ENCODE data around the gene KCNJ1. TPM values are rescaled to one million over a fixed set of nuclear protein-coding genes. Genes with fewer than 3 reads are reported as not detected.

Gene KCNJ1
- total and polyA plus RNA-seq, 9 of the 15 experiments (the other 6 are each of a cell fraction or from before 2014, with no cell fraction given), result not detected

GRCh38 chr11:128857341-128857740 lies 9.8 kb downstream of the KCNJ1 start:
- peaks cover 0 to 3% of the 10 kb centered on the region in 2 experiments; a peak in 1 of 5 replicates for H3K27me3 ChIP-seq (ENCODE audit: control insufficient read depth in 2 of 2, insufficient read depth in 2 of 2, low read length in 2 of 2)
- H2AFZ ChIP-seq (ENCODE audit: low read depth, low read length), result no peak overlapping the region
- DNase-seq (ENCODE audit: extremely low read depth in 1 of 4, low spot score in 3 of 4) (no peak), ATAC-seq (no peak), FAIRE-seq (no peak)
- no TSS peak for BruUV-seq (replicated peaks)
- WGBS (ENCODE audit: insufficient coverage, low coverage, missing lambda C conversion rate), result 0% methylated on average over 2 of the region's 2 CpGs
- H4K20me1 ChIP-seq (replicated peaks; ENCODE audit: control insufficient read depth, insufficient read depth, low read length), result no peaks in the 10 kb centered on the region
- H3K9ac ChIP-seq (ENCODE audit: insufficient read depth in 1 of 2, low read depth in 2 of 2, low read length in 2 of 2), result no peak overlapping the region
- peaks cover 0 to 4% of the 10 kb centered on the region in 2 experiments; a peak in 2 of 5 replicates for H3K4me1 ChIP-seq (replicated peaks in 1 of 2; ENCODE audit: control insufficient read depth in 2 of 2, insufficient read depth in 2 of 2, low read length in 2 of 2)
- H3K36me3 ChIP-seq (ENCODE audit: control insufficient read depth, insufficient read depth, low read length), result no peaks in the 10 kb centered on the region
- ChIA-PET CTCF (ENCODE audit: low intra/inter-chr PET ratio) (no interaction called here), POLR2A (interaction anchor here (1.1 kb wide), 1 partner anchor 14 kb away, joined by 3 read pairs; no protein-coding TSS in a partner anchor)
- no peak overlapping the region for H3K4me3 ChIP-seq
- H3K27ac ChIP-seq (ENCODE audit: extremely low read depth, low read depth, low read length), result no peak overlapping the region
- no peaks in the 10 kb centered on the region for H3K9me1 ChIP-seq (ENCODE audit: control insufficient read depth, insufficient read depth, low read length)
- in situ Hi-C loops (cut with MboI), result no loop called here
- intact Hi-C loops (cut with micrococcal nuclease), result loop anchor here (5.0 kb wide), 1 partner anchor 685 kb away; no protein-coding TSS in a partner anchor
- no peaks in the 10 kb centered on the region for H3K79me2 ChIP-seq (ENCODE audit: control insufficient read depth, insufficient read depth, low read length)
- no peak overlapping the region for H3K4me2 ChIP-seq (ENCODE audit: insufficient read depth, low read length)
- no peaks in the 10 kb centered on the region for H3K9me3 ChIP-seq (replicated peaks; ENCODE audit: control insufficient read depth, insufficient read depth, low read depth, low read length)
- TF ChIP-seq FUS (optimal IDR thresholded peaks at IDR 0.05; ENCODE audit: low read depth, low read length), result no peak
- no peak for TF ChIP-seq MCM2 (IDR thresholded peaks at IDR 0.05; ENCODE audit: low read depth)
- TF ChIP-seq PTBP1 (IDR thresholded peaks at IDR 0.05; ENCODE audit: low read depth, low read length), result no peak
- no peak for TF ChIP-seq ZNF780A (CRISPR knock-in tag; IDR thresholded peaks at IDR 0.05)

GRCh38 chr11:128856241-128856640 lies 10.9 kb downstream of the KCNJ1 start:
- Histone ChIP-seq H3K27ac (ENCODE audit: extremely low read depth, low read depth, low read length) (no peak overlapping the region), H4K20me1 (replicated peaks; ENCODE audit: control insufficient read depth, insufficient read depth, low read length) (no peaks in the 10 kb centered on the region), H2AFZ (ENCODE audit: low read depth, low read length) (no peak overlapping the region), H3K36me3 (ENCODE audit: control insufficient read depth, insufficient read depth, low read length) (no peaks in the 10 kb centered on the region), H3K4me2 (ENCODE audit: insufficient read depth, low read length) (no peak overlapping the region), H3K9ac (ENCODE audit: insufficient read depth in 1 of 2, low read depth in 2 of 2, low read length in 2 of 2) (no peak overlapping the region), H3K27me3 (ENCODE audit: control insufficient read depth in 2 of 2, insufficient read depth in 2 of 2, low read length in 2 of 2) (peaks cover 0 to 3% of the 10 kb centered on the region in 2 experiments; a peak in 1 of 5 replicates), H3K79me2 (ENCODE audit: control insufficient read depth, insufficient read depth, low read length) (no peaks in the 10 kb centered on the region), H3K9me3 (replicated peaks; ENCODE audit: control insufficient read depth, insufficient read depth, low read depth, low read length) (no peaks in the 10 kb centered on the region), H3K4me1 (replicated peaks in 1 of 2; ENCODE audit: control insufficient read depth in 2 of 2, insufficient read depth in 2 of 2, low read length in 2 of 2) (peaks cover 0 to 4% of the 10 kb centered on the region in 2 experiments; a peak in 2 of 5 replicates), H3K4me3 (no peak overlapping the region), H3K9me1 (ENCODE audit: control insufficient read depth, insufficient read depth, low read length) (no peaks in the 10 kb centered on the region)
- intact Hi-C loops (cut with micrococcal nuclease) (loop anchor here (5.0 kb wide), 1 partner anchor 684 kb away; no protein-coding TSS in a partner anchor), in situ Hi-C loops (cut with MboI) (no loop called here)
- no TSS peak for BruUV-seq (replicated peaks)
- ATAC-seq, result no peak
- ChIA-PET POLR2A (no interaction called here), CTCF (ENCODE audit: low intra/inter-chr PET ratio) (no interaction called here)
- FAIRE-seq, result no peak
- 6% methylated on average over 5 of the region's 6 CpGs for WGBS (ENCODE audit: insufficient coverage, low coverage, missing lambda C conversion rate)
- no peak for DNase-seq (ENCODE audit: extremely low read depth in 1 of 4, low spot score in 3 of 4)
- TF ChIP-seq, protein P1, sequence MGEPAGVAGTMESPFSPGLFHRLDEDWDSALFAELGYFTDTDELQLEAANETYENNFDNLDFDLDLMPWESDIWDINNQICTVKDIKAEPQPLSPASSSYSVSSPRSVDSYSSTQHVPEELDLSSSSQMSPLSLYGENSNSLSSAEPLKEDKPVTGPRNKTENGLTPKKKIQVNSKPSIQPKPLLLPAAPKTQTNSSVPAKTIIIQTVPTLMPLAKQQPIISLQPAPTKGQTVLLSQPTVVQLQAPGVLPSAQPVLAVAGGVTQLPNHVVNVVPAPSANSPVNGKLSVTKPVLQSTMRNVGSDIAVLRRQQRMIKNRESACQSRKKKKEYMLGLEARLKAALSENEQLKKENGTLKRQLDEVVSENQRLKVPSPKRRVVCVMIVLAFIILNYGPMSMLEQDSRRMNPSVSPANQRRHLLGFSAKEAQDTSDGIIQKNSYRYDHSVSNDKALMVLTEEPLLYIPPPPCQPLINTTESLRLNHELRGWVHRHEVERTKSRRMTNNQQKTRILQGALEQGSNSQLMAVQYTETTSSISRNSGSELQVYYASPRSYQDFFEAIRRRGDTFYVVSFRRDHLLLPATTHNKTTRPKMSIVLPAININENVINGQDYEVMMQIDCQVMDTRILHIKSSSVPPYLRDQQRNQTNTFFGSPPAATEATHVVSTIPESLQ (CRISPR knock-in tag; IDR thresholded peaks at IDR 0.05), result no peak
- TF ChIP-seq HDAC1 (IDR thresholded peaks at IDR 0.05) (no peak), TBP (optimal IDR thresholded peaks at IDR 0.05; ENCODE audit: low read depth, low read length) (no peak), MXI1 (IDR thresholded peaks at IDR 0.05; ENCODE audit: low read depth, low read length) (no peak), ZNF133 (CRISPR knock-in tag; IDR thresholded peaks at IDR 0.05) (no peak), ZNF280B (CRISPR knock-in tag; IDR thresholded peaks at IDR 0.05) (no peak), MTA2 (IDR thresholded peaks at IDR 0.05; ENCODE audit: low read depth) (no peak)
- TF ChIP-seq, protein P2, sequence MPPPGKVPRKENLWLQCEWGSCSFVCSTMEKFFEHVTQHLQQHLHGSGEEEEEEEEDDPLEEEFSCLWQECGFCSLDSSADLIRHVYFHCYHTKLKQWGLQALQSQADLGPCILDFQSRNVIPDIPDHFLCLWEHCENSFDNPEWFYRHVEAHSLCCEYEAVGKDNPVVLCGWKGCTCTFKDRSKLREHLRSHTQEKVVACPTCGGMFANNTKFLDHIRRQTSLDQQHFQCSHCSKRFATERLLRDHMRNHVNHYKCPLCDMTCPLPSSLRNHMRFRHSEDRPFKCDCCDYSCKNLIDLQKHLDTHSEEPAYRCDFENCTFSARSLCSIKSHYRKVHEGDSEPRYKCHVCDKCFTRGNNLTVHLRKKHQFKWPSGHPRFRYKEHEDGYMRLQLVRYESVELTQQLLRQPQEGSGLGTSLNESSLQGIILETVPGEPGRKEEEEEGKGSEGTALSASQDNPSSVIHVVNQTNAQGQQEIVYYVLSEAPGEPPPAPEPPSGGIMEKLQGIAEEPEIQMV (tag; conservative IDR thresholded peaks at IDR 0.05; ENCODE audit: low read depth), result no peak
